ELR (cell line): Measurements from ENCODE around the gene ZNF664.

Experiments used
- DNase-seq: peaks from one replicate; pipeline ENCODE4 v3.0.0-alpha.2; 2015; ENCODE audit warnings: low read depth

ZNF664 gene

GRCh38 chr12:123990511-123990910, 17.5 kb downstream of the ZNF664 start:
- no peak for DNase-seq

- no peak for DNase-seq
Observed at GRCh38 chr12:123991372-123991951, 18.4 kb downstream of the ZNF664 start.

- no peak for DNase-seq
Observed at GRCh38 chr12:123992118-123992825, 19.3 kb downstream of the ZNF664 start.

GRCh38 chr12:123995023-123995748, 22.2 kb downstream of the ZNF664 start:
- peak; percentile 32 for DNase-seq

GRCh38 chr12:123996581-123996980, 23.6 kb downstream of the ZNF664 start:
- no peak for DNase-seq

GRCh38 chr12:123997033-123997822, 24.2 kb downstream of the ZNF664 start:
- no peak for DNase-seq

- no peak for DNase-seq
Observed at GRCh38 chr12:123997908-123998307, 24.9 kb downstream of the ZNF664 start.

GRCh38 chr12:123998344-123998990, 25.5 kb downstream of the ZNF664 start:
- no peak for DNase-seq

GRCh38 chr12:123998991-123999359, 26.0 kb downstream of the ZNF664 start:
- DNase-seq: peak; percentile 13

GRCh38 chr12:124000111-124000510, 27.1 kb downstream of the ZNF664 start:
- DNase-seq: no peak

GRCh38 chr12:124001343-124001742, 28.3 kb downstream of the ZNF664 start:
- no peak for DNase-seq

GRCh38 chr12:124002021-124002644, 29.1 kb downstream of the ZNF664 start:
- no peak for DNase-seq

GRCh38 chr12:124002654-124003053, 29.6 kb downstream of the ZNF664 start:
- DNase-seq: no peak

GRCh38 chr12:124004233-124004875, 31.3 kb downstream of the ZNF664 start:
- DNase-seq: no peak

GRCh38 chr12:124006085-124006845, 33.2 kb downstream of the ZNF664 start:
- DNase-seq: no peak

- no peak for DNase-seq
Observed at GRCh38 chr12:124006846-124007713, 34.1 kb downstream of the ZNF664 start.

GRCh38 chr12:124007826-124008570, 35.0 kb downstream of the ZNF664 start:
- no peak for DNase-seq

GRCh38 chr12:124008595-124008994, 35.6 kb downstream of the ZNF664 start:
- DNase-seq: no peak
